ENCODE results near the gene MTHFD1L.

The MTHFD1L gene

DNA sequence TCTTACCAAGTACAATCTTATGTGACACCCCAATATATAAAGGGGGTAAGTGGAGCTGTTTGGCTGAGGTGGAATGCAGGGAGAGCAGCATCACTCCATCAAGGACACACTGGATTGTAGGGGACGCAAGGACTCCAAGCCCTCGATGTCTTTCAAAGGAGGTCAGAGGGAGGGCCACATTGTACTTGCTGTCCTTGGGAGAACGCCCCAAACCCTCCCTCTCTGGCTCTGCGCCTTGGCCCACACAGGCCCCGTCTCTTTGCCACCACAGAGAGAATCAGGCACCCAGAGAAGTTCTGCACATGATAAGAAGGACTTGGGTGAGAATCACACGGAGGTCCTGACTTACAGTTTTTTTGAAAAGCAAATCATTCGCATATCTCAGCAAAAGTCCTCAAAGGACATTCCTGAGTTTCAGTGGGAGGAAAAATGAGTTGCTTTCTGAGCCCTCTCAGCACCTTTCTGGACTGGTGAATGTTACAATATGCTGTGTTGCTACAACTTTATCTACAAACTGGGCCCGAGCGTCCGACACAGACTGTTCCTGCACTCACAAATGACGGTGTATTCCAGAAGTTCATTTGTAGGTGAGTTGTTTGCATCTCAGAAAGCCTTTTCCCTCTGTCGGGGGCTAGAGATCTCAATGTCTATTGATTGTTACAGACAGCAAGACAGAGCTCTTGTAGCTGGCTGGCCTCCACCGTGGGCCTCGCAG lies 281.8 kb downstream of the MTHFD1L start:
- H3K9me3 Mint-ChIP-seq = no peaks in the 10 kb centered on the region
- H3K36me3 Mint-ChIP-seq (ENCODE audit: low read depth) = no peaks in the 10 kb centered on the region

DNA sequence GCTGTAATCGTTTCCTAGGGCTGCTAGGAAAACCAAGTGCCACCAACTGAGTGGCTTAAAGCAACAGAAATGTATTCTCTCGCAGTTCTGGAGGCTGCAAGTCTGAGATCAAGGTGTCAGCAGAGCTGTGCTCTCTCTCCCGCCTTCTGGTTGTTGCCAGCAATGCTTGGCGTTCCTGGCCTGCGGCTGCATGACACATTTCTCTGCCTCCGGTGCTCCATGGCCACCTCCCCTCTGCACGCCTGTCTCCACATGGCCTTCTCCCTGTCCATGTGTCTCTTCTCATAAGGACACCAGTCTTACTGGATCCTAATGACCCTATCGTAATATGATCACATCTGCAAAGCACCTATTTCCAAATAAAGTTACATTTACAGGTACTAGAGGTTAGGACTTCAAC lies 282.6 kb downstream of the MTHFD1L start:
- Mint-ChIP-seq H3K9me3 (no peaks in the 10 kb centered on the region), H3K4me1 (ENCODE audit: low read depth) (no peaks in the 10 kb centered on the region), H3K27ac (no peak overlapping the region), H3K27me3 (peaks cover 11% of the 10 kb centered on the region), H3K4me3 (no peak overlapping the region), H3K36me3 (ENCODE audit: low read depth) (no peaks in the 10 kb centered on the region)

More for the DNA sequence above, 281.8 kb downstream of the MTHFD1L start:
- no peaks in the 10 kb centered on the region for H3K4me1 Mint-ChIP-seq (ENCODE audit: low read depth)
- H3K27me3 Mint-ChIP-seq = peaks cover 11% of the 10 kb centered on the region
- no peak overlapping the region for H3K4me3 Mint-ChIP-seq
- no peak overlapping the region for H3K27ac Mint-ChIP-seq

DNA sequence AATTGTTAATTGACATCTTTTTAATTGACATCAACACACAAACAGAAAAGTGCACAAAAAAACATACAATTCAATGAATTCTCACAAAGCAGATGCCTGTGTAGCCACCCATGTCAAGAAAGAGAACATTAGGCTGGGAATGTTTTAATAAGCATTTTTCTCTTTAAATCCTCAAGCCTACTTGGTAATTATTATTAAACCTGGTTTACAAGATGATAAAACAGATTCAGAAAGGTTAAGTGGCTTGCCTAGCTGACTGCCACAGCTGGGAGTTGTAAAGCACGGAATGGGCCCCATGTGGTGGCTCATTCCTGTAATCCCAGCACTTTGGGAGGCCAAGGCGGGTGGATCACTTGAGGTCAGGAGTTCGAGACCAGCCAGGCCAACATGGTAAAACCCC lies 284.3 kb downstream of the MTHFD1L start:
- H3K36me3 Mint-ChIP-seq (ENCODE audit: low read depth) = no peaks in the 10 kb centered on the region
- H3K27ac Mint-ChIP-seq = no peak overlapping the region
- no peaks in the 10 kb centered on the region for H3K9me3 Mint-ChIP-seq
- no peak overlapping the region for H3K4me3 Mint-ChIP-seq
- H3K4me1 Mint-ChIP-seq (ENCODE audit: low read depth) = no peaks in the 10 kb centered on the region
- peaks cover 19% of the 10 kb centered on the region for H3K27me3 Mint-ChIP-seq
